GM18873 (cell line): Measurements from ENCODE around the gene ACAD9.

Source experiments
- ATAC-seq: cut with Tn5 transposase; IDR thresholded peaks from one replicate; pipeline ENCODE4 v1.9.1; 2021; ENCODE audit warnings: mild to moderate bottlenecking, moderate library complexity, moderate number of reproducible peaks; ENCODE audit not compliant: unreplicated experiment, low FRiP score

ACAD9 gene

GRCh38 chr3:128932516-128933212 is 53.2 kb downstream of the ACAD9 start:
- no peak for ATAC-seq

- ATAC-seq = no peak
Measured at GRCh38 chr3:128933213-128933921, 53.9 kb downstream of the ACAD9 start.

- no peak for ATAC-seq
Measured at GRCh38 chr3:128933922-128934253, 54.5 kb downstream of the ACAD9 start.

DNA sequence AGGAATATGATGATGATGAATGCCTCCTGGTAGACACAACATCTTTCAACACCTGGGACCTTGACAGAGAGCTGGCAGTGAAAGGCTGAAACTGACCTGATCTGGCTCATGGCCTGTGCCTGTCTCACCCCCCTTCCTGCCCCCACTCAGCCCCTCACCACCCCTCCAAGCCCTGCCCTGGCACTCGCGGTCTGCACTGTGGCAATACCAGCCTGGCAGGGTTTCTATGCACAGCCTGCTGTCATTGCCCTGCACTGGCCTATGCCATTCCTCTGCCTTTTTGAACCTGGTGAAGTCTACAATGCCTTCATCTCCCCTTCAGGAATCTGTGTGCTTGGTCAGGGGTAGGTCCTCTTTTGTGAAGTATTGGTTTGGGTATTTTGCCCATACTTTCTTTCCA is 56.5 kb downstream of the ACAD9 start:
- no peak for ATAC-seq

- no peak for ATAC-seq
Measured at GRCh38 chr3:128936341-128936740, 56.9 kb downstream of the ACAD9 start.

DNA sequence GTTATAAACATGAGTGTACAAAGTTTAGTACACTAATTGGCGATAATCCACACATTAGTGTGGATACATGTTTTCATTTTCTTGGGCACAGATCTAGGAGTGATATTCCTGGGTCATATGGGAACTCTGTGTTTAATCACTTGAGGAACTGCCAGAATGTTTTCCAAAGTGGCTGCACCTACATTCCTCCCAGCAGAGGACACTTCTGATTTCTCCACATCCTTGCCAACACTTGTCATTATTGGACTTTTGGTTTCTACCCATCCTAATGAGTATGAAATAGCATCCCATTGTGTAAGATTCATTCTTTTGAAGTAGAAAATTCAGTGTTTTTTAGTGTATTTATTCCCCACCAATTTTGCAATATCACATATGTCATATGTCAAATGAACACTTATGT is 60.8 kb downstream of the ACAD9 start:
- no peak for ATAC-seq

DNA sequence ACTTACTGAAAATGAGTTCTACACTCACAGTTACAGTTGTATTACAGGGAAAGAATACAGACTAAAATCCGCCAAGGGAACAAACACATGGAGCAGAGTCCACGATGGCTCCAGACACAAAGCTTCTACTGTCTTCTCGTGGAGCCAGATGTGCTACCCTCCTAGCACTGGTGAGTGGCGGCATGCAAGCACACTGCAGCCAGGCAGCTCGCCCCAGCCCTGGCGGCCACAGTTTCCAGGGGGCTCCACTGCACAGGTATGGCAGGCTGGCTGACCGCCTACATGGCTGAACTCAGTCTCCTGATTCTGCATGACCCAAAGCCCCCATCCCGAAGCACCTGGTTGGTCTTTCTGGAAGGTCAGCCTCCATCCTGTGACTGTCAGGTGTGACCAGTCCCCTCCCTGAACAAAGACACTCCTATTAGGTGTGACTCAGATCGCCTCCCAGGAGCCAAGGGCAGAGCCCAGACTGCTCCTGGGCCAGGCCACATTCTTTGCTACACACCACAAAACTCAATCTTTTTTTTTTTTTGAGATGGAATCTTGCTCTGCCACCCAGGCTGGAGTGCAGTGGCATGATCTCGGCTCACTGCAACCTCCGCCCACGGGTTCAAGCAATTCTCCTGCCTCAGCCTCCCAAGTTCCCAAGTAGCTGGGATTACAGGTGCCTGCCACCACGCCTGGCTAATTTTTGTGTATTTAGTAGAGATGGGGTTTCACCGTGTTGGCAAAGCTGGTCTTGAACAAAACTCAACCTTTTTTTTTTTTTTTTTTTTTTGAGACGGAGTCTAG is 62.9 kb downstream of the ACAD9 start:
- no peak for ATAC-seq

DNA sequence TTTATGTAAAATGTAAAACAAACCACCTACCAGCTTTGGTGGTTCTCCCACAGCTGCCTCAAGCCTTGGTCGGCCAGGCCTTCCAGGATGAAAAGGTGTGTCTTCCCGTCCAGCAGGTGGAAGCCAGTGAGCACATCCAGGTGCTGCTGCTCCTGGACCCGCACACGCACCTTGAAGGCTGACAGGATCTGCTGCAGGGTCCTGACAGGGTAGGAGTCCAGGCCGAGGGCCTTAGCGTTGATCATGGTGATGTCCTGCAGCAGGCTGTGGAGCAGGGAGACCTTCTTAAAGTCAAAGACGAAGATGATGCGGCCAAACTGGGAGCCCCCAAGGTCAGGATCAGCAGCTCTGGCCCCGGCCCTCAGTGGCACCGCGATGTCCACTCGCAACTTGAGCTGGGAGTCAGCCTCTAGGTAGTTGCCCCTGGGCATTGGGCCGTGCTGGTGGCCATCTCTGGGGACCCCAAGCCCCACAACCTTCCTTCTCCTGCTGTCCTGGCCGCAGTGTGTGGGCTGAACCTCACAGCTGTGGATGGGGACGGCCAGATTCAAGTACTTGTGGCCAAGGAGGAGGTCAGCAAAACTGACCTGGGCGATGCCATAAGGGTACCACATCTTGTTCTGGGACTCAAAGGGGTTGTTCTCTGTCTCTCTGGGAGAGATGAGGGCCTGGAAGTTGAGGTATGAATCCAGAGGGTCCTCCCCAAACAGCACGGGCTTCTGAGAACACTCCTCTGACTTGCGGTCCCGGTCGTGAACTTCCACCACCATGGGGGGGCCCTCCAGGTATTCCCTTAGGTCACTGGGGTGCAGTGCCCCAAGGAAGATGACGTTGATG is 65.8 kb downstream of the ACAD9 start:
- no peak for ATAC-seq

- ATAC-seq = no peak
Measured at GRCh38 chr3:128945878-128946175, 66.4 kb downstream of the ACAD9 start.

DNA sequence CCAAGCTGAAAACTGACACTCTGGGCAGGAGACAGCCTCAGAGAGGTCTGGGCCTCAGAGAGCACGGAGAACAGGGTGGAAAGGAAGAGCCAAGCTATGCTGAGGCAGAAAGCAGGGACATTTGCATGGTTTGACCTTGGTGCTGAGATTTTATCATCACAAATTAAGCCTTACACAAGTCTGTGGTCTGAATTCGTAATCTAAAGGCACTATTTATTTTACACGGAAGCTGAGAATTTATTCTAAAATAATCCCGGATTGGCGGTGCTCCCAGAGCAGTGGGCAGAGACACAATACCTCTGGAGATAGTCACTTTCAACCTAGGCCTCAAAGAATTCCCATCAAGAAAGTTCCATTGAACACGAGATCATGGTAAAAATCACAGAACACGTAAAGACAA is 67.0 kb downstream of the ACAD9 start:
- no peak for ATAC-seq

GRCh38 chr3:128949158-128949557 is 69.7 kb downstream of the ACAD9 start:
- no peak for ATAC-seq

- ATAC-seq = no peak
Measured at GRCh38 chr3:128950223-128950938, 71.0 kb downstream of the ACAD9 start.

DNA sequence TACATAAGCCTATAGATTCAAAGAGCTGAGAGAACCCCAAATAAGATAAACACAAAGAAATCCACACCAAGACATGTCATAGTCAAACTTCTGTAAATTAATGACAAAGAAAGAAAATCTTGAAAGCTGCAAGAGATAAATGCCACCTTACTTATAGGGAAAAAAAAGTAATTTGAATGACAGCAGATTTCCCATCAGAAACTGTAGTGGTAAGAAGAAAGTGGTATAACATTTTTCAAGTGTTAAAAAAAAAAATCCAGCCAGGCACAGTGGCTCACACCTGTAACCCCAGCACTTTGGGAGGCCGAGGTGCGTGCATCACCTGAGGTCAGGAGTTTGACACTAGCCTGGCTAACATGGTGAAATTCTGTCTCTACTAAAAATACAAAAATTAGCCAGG is 77.0 kb downstream of the ACAD9 start:
- ATAC-seq = no peak
